Smooth muscle cell (in vitro differentiated cells): ENCODE data around the gene RNF168. TPM values are rescaled to one million over a fixed set of nuclear protein-coding genes. Genes with fewer than 3 reads are reported as not detected.

Experiments used
- DNase-seq: peaks from one replicate; lab custom pipeline; 2025; ENCODE audit not compliant: unreplicated experiment; lab: John Stamatoyannopoulos, UW
- H2AFZ ChIP-seq: fragments of 200-600 bp; sonication (generic); 2 replicates; pipeline ENCODE4 v1.6.0; 2016; ENCODE audit warnings: antibody characterized with exemption, low read depth, mild to moderate bottlenecking
- H3F3A ChIP-seq: fragments of 200-600 bp; sonication (generic); 2 replicates; pipeline ENCODE4 v1.6.0; 2017; ENCODE audit warnings: antibody characterized with exemption, low read depth
- H3K27ac ChIP-seq: fragments of 200-600 bp; sonication (generic); 2 replicates; pipeline ENCODE4 v1.5.1; 2016; ENCODE audit warnings: low read depth, mild to moderate bottlenecking
- H3K27me3 ChIP-seq: fragments of 200-600 bp; sonication (generic); 2 replicates; pipeline ENCODE4 v1.6.1; 2016; ENCODE audit warnings: low read depth, mild to moderate bottlenecking
- H3K36me3 ChIP-seq: fragments of 200-600 bp; sonication (generic); 2 replicates; pipeline ENCODE4 v1.5.1; 2016; ENCODE audit warnings: low read depth
- H3K4me1 ChIP-seq: fragments of 200-600 bp; sonication (generic); 2 replicates; pipeline ENCODE4 v1.5.1; 2016; ENCODE audit warnings: low read depth
- H3K4me2 ChIP-seq: fragments of 200-600 bp; sonication (generic); 2 replicates; pipeline ENCODE4 v1.6.0; 2016; ENCODE audit warnings: mild to moderate bottlenecking
- H3K4me3 ChIP-seq: fragments of 200-600 bp; sonication (generic); 2 replicates; pipeline ENCODE4 v1.5.1; 2016; ENCODE audit warnings: mild to moderate bottlenecking
- H3K79me2 ChIP-seq: fragments of 200-600 bp; sonication (generic); 2 replicates; pipeline ENCODE4 v1.6.0; 2016; ENCODE audit warnings: low read depth, mild to moderate bottlenecking
- H3K9ac ChIP-seq: fragments of 200-600 bp; sonication (generic); 2 replicates; pipeline ENCODE4 v1.6.0; 2016; ENCODE audit warnings: low read depth
- H3K9me3 ChIP-seq: fragments of 200-600 bp; sonication (generic); replicated peaks from 2 replicates; pipeline ENCODE4 v1.5.1; 2016; ENCODE audit warnings: low read depth
- H4K20me1 ChIP-seq: fragments of 200-600 bp; sonication (generic); 2 replicates; pipeline ENCODE4 v1.6.0; 2016; ENCODE audit warnings: low read depth
- WGBS: methylation state at CpG from one replicate; pipeline ENCODE4 v1.1.7; 2016; ENCODE audit warnings: low lambda C conversion rate; 5-methylcytosine and 5-hydroxymethylcytosine counted together
- polyA plus RNA-seq: library from polyadenylated mRNA; unstranded; fragments of >200 nt; fragmentation: Nextera tagmentation; extraction: Ambion mirVana; gene quantifications from 2 replicates; pipeline ENCODE4 v1.2.1, GENCODE V29; 2016
- small RNA-seq: library from RNA; depleted of rRNA; stranded (forward); fragments of <200 nt; gene quantifications from one replicate; pipeline ENCODE3, GENCODE V24; 2014
- total RNA-seq: library from RNA; depleted of rRNA; stranded (reverse); fragments of >200 nt; gene quantifications from 2 replicates; pipeline ENCODE4 v1.2.3, GENCODE V29; 2014
- TF ChIP-seq, protein P1 (sequence below): fragments of 200-600 bp; sonication (generic); IDR thresholded peaks from 2 replicates; pipeline ENCODE4 v1.5.1; 2017; ENCODE audit warnings: borderline replicate concordance, mild to moderate bottlenecking, antibody characterized with exemption; ENCODE audit not compliant: insufficient read depth, poor library complexity, severe bottlenecking

The RNF168 gene
- total and polyA plus RNA-seq, 2 experiments from 2014 or later, result 8.1 to 25.9 TPM

DNA sequence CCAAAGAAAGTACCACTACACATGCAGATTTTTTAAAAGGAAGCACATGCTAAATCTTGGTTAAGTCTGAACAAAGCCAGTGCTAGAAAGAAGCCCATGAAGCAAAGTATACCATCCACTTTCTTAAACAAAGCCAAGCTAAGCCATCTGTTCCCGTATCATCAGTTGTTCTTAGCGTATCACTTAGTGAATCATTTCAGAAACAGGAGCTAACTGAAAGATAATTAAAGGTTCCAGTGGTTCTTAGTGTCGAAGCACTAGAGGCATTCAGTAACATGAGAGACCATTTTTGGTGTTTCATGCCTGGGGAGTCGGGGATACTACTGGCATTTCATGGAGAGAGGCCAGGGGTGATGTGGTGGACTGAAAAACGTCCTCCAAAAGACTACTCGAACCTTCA is 84.2 kb downstream of the RNF168 start:
- Histone ChIP-seq H3K27me3 (no peaks in the 10 kb centered on the region), H3K79me2 (peaks cover 97% of the 10 kb centered on the region), H3F3A (no peaks in the 10 kb centered on the region), H2AFZ (no peak overlapping the region), H3K9me3 (no peaks in the 10 kb centered on the region), H3K36me3 (no peaks in the 10 kb centered on the region), H3K27ac (no peak overlapping the region), H3K4me2 (no peak overlapping the region), H3K9ac (no peak overlapping the region), H4K20me1 (peaks cover 100% of the 10 kb centered on the region), H3K4me1 (peaks cover 3% of the 10 kb centered on the region), H3K4me3 (no peak overlapping the region)
- WGBS, result 88% methylated on average over 6 of the region's 6 CpGs
- TF ChIP-seq, protein P1, sequence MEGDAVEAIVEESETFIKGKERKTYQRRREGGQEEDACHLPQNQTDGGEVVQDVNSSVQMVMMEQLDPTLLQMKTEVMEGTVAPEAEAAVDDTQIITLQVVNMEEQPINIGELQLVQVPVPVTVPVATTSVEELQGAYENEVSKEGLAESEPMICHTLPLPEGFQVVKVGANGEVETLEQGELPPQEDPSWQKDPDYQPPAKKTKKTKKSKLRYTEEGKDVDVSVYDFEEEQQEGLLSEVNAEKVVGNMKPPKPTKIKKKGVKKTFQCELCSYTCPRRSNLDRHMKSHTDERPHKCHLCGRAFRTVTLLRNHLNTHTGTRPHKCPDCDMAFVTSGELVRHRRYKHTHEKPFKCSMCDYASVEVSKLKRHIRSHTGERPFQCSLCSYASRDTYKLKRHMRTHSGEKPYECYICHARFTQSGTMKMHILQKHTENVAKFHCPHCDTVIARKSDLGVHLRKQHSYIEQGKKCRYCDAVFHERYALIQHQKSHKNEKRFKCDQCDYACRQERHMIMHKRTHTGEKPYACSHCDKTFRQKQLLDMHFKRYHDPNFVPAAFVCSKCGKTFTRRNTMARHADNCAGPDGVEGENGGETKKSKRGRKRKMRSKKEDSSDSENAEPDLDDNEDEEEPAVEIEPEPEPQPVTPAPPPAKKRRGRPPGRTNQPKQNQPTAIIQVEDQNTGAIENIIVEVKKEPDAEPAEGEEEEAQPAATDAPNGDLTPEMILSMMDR, result no peak
- no peak for DNase-seq

Small RNA genes within 50 kb of the gene (small RNA-seq; reads per million reads assigned to genes)
- not detected for gene AC083822.1
- not detected for gene AC117490.1
- gene RPS29P3, result 1.3 reads per million, percentile 36 among the genes with 10 or more reads in this experiment

Other genes starting within 250 kb of the RNF168 start
- 58.3 and 68.3 TPM in 2 replicates for gene PCYT1A, start 216.0 kb downstream of the RNF168 start, total RNA-seq
- 19.7 and 23.1 TPM in 2 replicates for gene PCYT1A, start 216.0 kb downstream of the RNF168 start, polyA plus RNA-seq
- 12.5 and 24.5 TPM in 2 replicates for gene DYNLT2B, start 185.5 kb downstream of the RNF168 start, total RNA-seq
- 22.8 and 34.2 TPM in 2 replicates for gene DYNLT2B, start 185.5 kb downstream of the RNF168 start, polyA plus RNA-seq
- gene TM4SF19, start 165.4 kb downstream of the RNF168 start, total RNA-seq, result 1.3 TPM in 1 of 2 replicates, not detected in the other
- gene TM4SF19, start 165.4 kb downstream of the RNF168 start, polyA plus RNA-seq, result not detected in 2 replicates
- 26.5 and 32.2 TPM in 2 replicates for gene UBXN7, start 71.3 kb downstream of the RNF168 start, total RNA-seq
- 26.7 and 27.7 TPM in 2 replicates for gene UBXN7, start 71.3 kb downstream of the RNF168 start, polyA plus RNA-seq
- gene SMCO1, start 11.6 kb upstream of the RNF168 start, total RNA-seq, result not detected in 2 replicates
- not detected in 2 replicates for gene SMCO1, start 11.6 kb upstream of the RNF168 start, polyA plus RNA-seq
- gene WDR53, start 64.8 kb upstream of the RNF168 start, total RNA-seq, result 6.3 and 7.9 TPM in 2 replicates
- 11.5 and 13.5 TPM in 2 replicates for gene WDR53, start 64.8 kb upstream of the RNF168 start, polyA plus RNA-seq
- gene FBXO45, start 64.9 kb upstream of the RNF168 start, total RNA-seq, result 13.1 and 14.4 TPM in 2 replicates
- gene FBXO45, start 64.9 kb upstream of the RNF168 start, polyA plus RNA-seq, result 5.8 and 7.2 TPM in 2 replicates
- gene NRROS, start 135.9 kb upstream of the RNF168 start, total RNA-seq, result 0.45 TPM in 1 of 2 replicates, not detected in the other
- not detected in 2 replicates for gene NRROS, start 135.9 kb upstream of the RNF168 start, polyA plus RNA-seq
- gene CEP19, start 208.5 kb upstream of the RNF168 start, total RNA-seq, result 0.63 and 4.6 TPM in 2 replicates
- 4.4 and 6.5 TPM in 2 replicates for gene CEP19, start 208.5 kb upstream of the RNF168 start, polyA plus RNA-seq
- gene PIGX, start 208.6 kb upstream of the RNF168 start, total RNA-seq, result 27.6 and 54.1 TPM in 2 replicates
- 34.6 and 44.5 TPM in 2 replicates for gene PIGX, start 208.6 kb upstream of the RNF168 start, polyA plus RNA-seq
- gene PAK2, start 236.1 kb upstream of the RNF168 start, total RNA-seq, result 48.4 and 98.4 TPM in 2 replicates
- gene PAK2, start 236.1 kb upstream of the RNF168 start, polyA plus RNA-seq, result 20.6 and 22.1 TPM in 2 replicates